Urinary bladder (tissue), 4 donors: ENCODE results near the gene CHST15. TPM values are rescaled to one million over a fixed set of nuclear protein-coding genes. Genes with fewer than 3 reads are reported as not detected.

Experiments
- DNase-seq: peaks from one replicate; pipeline ENCODE4 v3.0.0-alpha.2; 2015; ENCODE audit errors: extremely low spot score
- H3K27ac ChIP-seq: one replicate; pipeline ENCODE4 v1.5.1; 2013; ENCODE audit warnings: low read depth, mild to moderate bottlenecking, moderate library complexity
- H3K36me3 ChIP-seq: one replicate; pipeline ENCODE4 v1.6.1; 2013; ENCODE audit warnings: mild to moderate bottlenecking, moderate library complexity; ENCODE audit not compliant: insufficient read depth
- H3K4me1 ChIP-seq: one replicate; pipeline ENCODE4 v1.6.1; 2013; ENCODE audit warnings: mild to moderate bottlenecking, moderate library complexity; ENCODE audit not compliant: insufficient read depth
- H3K4me3 ChIP-seq: one replicate; pipeline ENCODE4 v1.5.1; 2013; ENCODE audit warnings: low read depth, low read length
- WGBS: extraction: QIAGEN DNeasy Blood & Tissue Kit; methylation state at CpG from one replicate; pipeline ENCODE4 v1.1.7; 2013; 5-methylcytosine and 5-hydroxymethylcytosine counted together
- polyA plus RNA-seq: library from polyadenylated mRNA; stranded (reverse); fragments of 200-250 nt; gene quantifications from one replicate; pipeline ENCODE4 v1.2.3, GENCODE V29; 2013
- total RNA-seq: library from RNA; depleted of rRNA; stranded (reverse); fragments of >200 nt; gene quantifications from one replicate; pipeline ENCODE4 v1.2.3, GENCODE V29; 2014
- donor health status: healthy with polysubstance abuse.
- donor health status: healthy.

Gene CHST15
- total and polyA plus RNA-seq, 2 donors: 7.8 to 17.8 TPM

GRCh38 chr10:124066781-124067714 is 26.4 kb downstream of the CHST15 start:
- Histone ChIP-seq H3K27ac (no peak overlapping the region), H3K4me3 (no peak overlapping the region), H3K4me1 (no peaks in the 10 kb centered on the region), H3K36me3 (no peaks in the 10 kb centered on the region)
- 62% methylated on average over 12 of the region's 12 CpGs for WGBS
- DNase-seq: no peak

- Histone ChIP-seq H3K4me1 (no peaks in the 10 kb centered on the region), H3K27ac (no peak overlapping the region), H3K36me3 (no peaks in the 10 kb centered on the region), H3K4me3 (no peak overlapping the region)
- no peak for DNase-seq
- WGBS: 65% methylated on average over 12 of the region's 12 CpGs
Measured at GRCh38 chr10:124066126-124066700, 27.2 kb downstream of the CHST15 start.

GRCh38 chr10:124065382-124066125 is 27.8 kb downstream of the CHST15 start:
- Histone ChIP-seq H3K4me3 (no peak overlapping the region), H3K27ac (no peak overlapping the region), H3K4me1 (no peaks in the 10 kb centered on the region), H3K36me3 (no peaks in the 10 kb centered on the region)
- WGBS: 66% methylated on average over 12 of the region's 12 CpGs
- no peak for DNase-seq

DNA sequence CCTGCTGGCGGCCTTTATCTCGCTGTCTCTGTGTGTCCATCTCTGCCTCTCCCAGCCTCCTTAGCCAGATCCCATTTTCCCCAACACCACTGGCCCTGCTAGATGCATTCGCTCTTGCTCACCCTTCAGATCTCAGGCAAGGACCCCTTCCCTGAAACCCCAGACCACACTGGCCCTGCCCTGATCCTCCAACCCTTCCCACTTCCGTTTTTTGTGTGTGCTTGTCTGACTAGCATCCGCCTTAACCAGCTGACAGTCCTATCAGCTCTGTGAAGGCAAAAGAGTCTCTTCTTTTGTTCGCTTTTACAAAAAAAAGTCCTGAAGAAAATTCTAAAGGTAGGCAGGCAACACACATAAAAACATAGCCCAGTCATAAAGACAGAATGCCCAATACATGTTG is 28.7 kb downstream of the CHST15 start:
- no peaks in the 10 kb centered on the region for H3K4me1 ChIP-seq
- no peak overlapping the region for H3K27ac ChIP-seq
- WGBS: 84% methylated on average over 6 of the region's 6 CpGs
- H3K36me3 ChIP-seq: no peaks in the 10 kb centered on the region
- no peak overlapping the region for H3K4me3 ChIP-seq
- DNase-seq: no peak

DNA sequence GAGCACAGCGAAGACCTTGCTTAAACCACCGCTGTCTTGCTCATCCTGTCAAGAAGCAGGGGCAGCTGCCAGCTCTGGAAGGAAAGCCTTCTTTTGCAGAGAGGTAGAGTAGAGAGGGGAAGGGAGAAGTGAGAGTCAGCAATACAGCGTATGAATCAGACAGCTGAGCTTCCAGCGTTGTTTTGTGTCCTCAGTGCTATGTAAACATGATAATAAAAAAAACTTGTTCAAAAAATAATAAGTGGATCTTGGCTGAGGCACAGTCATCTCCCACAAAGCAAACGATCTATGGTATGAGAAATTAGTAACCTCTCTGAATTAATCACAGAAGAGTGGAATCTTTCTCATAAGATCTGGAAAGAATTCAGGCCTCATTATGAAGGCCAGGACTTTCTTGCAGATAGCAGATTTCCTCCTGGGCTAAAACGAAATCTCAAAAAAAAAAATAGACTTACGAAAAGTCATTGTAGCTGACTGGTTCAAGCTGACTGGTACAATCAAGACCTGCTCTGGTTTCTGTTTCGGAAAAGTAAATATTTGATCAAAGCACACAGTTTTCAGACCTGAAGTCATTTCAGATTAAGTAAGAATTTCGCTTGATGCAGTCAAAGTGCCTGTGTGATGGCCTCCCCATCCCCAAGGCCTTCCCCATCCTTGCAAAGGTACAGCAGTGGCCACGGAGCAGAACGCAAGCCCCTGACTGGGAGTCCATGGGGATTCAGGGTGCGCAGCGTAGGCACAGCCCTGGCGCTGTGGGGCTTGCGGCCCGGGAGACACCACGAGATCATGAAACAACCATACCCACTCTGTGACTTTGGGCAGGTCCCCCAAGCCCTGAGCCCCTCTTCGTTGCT is 29.4 kb downstream of the CHST15 start:
- Histone ChIP-seq H3K4me3 (no peak overlapping the region), H3K4me1 (no peaks in the 10 kb centered on the region), H3K27ac (no peak overlapping the region), H3K36me3 (no peaks in the 10 kb centered on the region)
- WGBS: 71% methylated on average over 18 of the region's 18 CpGs
- no peak for DNase-seq

GRCh38 chr10:124062390-124062789 is 31.0 kb downstream of the CHST15 start:
- Histone ChIP-seq H3K4me3 (no peak overlapping the region), H3K36me3 (no peaks in the 10 kb centered on the region), H3K27ac (no peak overlapping the region), H3K4me1 (no peaks in the 10 kb centered on the region)
- 84% methylated on average over 15 of the region's 15 CpGs for WGBS
- no peak for DNase-seq

- Histone ChIP-seq H3K27ac (no peak overlapping the region), H3K36me3 (no peaks in the 10 kb centered on the region), H3K4me1 (no peaks in the 10 kb centered on the region), H3K4me3 (no peak overlapping the region)
- no peak for DNase-seq
- 89% methylated on average over 10 of the region's 10 CpGs for WGBS
Measured at GRCh38 chr10:124061030-124061429, 32.4 kb downstream of the CHST15 start.

- Histone ChIP-seq H3K4me3 (no peak overlapping the region), H3K36me3 (no peaks in the 10 kb centered on the region), H3K4me1 (no peaks in the 10 kb centered on the region), H3K27ac (no peak overlapping the region)
- no peak for DNase-seq
- 69% methylated on average over 6 of the region's 6 CpGs for WGBS
Measured at GRCh38 chr10:124060148-124060720, 33.2 kb downstream of the CHST15 start.

- H3K4me3 ChIP-seq: no peak overlapping the region
- 69% methylated on average over 12 of the region's 12 CpGs for WGBS
- DNase-seq: no peak
- no peaks in the 10 kb centered on the region for H3K36me3 ChIP-seq
- H3K27ac ChIP-seq: no peak overlapping the region
- no peaks in the 10 kb centered on the region for H3K4me1 ChIP-seq
Measured at GRCh38 chr10:124059551-124059950, 33.8 kb downstream of the CHST15 start.

- H3K4me1 ChIP-seq: no peaks in the 10 kb centered on the region
- no peak for DNase-seq
- H3K4me3 ChIP-seq: no peak overlapping the region
- H3K36me3 ChIP-seq: no peaks in the 10 kb centered on the region
- no peak overlapping the region for H3K27ac ChIP-seq
- 93% methylated on average over 8 of the region's 8 CpGs for WGBS
Measured at GRCh38 chr10:124058346-124059003, 34.9 kb downstream of the CHST15 start.

- no peaks in the 10 kb centered on the region for H3K4me1 ChIP-seq
- DNase-seq: no peak
Measured at GRCh38 chr10:124057601-124058000, 35.8 kb downstream of the CHST15 start.

DNA sequence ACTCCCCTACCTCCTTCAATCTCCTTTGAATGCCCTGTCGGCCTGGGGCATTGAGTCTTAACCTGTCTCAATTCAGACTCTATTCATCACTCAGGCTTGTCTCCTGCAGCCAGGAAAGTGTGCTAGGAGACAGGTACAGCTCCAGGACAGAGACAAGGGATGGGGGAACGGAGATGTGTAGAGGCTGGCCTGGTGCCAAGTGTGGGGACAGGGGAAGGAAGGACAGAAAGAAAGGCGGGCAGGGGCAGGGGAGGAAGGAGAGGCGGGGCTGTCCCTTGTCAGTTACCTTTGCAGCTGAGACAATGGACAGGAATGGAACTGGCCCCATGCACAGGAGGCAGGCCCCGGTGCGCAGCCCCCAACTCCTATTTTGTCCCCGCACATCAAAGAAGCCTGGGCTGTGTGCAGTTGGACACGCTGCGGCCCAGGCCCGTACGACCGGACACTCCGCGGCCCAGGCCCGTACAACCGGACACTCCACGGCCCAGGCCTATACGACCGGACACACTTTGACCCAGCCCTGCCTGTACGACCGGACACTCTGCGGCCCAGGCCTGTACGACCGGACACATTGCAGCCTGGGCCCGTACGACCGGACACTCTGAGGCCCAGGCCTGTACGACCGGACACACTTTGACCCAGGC is 36.9 kb downstream of the CHST15 start:
- Histone ChIP-seq H3K4me1 (no peaks in the 10 kb centered on the region), H3K4me3 (no peak overlapping the region), H3K36me3 (no peaks in the 10 kb centered on the region), H3K27ac (no peak overlapping the region)
- WGBS: 92% methylated on average over 29 of the region's 29 CpGs
- DNase-seq: no peak

More at GRCh38 chr10:124057601-124058000, 35.8 kb downstream of the CHST15 start:
- Histone ChIP-seq H3K27ac (no peak overlapping the region), H3K36me3 (no peaks in the 10 kb centered on the region), H3K4me3 (no peak overlapping the region)
- 72% methylated on average over 6 of the region's 6 CpGs for WGBS
